ENCODE measurements around the gene MED14. TPM values are rescaled to one million over a fixed set of nuclear protein-coding genes. Genes with fewer than 3 reads are reported as not detected.

Gene MED14
- total RNA-seq, 1 experiment from 2014 or later = 4.5 TPM

Other genes with a start within 250 kb of the MED14 start
- gene ATP6AP2, start 154.6 kb downstream of the MED14 start, total RNA-seq (2014; rRNA removed; shearing (Covaris generic); ENCODE audit: low replicate concordance) = 132 and 174 TPM in 2 replicates
- not detected in 2 replicates for gene MPC1L, start 112.1 kb downstream of the MED14 start, total RNA-seq (2014; rRNA removed; shearing (Covaris generic); ENCODE audit: low replicate concordance)
- gene CXorf38, start 88.0 kb downstream of the MED14 start, total RNA-seq (2014; rRNA removed; shearing (Covaris generic); ENCODE audit: low replicate concordance) = 21.8 and 22.8 TPM in 2 replicates

Data from MG63 (cell line).